Stimulated activated CD4-positive, alpha-beta T cell treated with anti-CD3 and anti-CD28 coated beads, TNF-alpha, amount 100 ng/mL, for 48 hours (primary cell): ENCODE measurements around the gene CTNNA1.
"Not testable (repeated sequence)": the region's sequence is repeated elsewhere in the genome, so short reads cannot be mapped to it uniquely, and the experiment has no call there.

Experiments
- DNase-seq, 3 donors: peaks; one replicate each; pipeline ENCODE4 v3.0.0-alpha.2; 2020; ENCODE audit warnings: low read depth in 3 of 3

CTNNA1 gene

DNA sequence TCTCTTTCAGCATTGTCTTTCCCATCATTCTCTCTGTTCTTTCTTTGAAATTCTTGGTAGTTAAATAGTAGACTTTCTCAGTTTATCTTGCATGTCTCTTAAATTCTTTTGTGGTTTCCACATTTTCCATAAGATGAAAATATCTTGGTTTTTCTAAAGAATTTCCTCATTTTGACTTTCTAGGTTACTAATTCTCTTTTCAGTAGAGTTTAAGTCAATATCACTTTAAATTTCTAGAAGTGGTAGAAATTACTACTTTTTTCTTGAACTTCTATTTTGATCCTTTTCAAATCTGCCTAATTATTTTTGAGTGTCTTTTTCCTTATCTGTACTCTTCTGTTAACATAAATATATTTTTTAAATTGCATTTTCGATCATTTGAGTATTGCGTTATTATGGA is 145.5 kb downstream of the CTNNA1 start:
- DNase-seq = no peak

DNA sequence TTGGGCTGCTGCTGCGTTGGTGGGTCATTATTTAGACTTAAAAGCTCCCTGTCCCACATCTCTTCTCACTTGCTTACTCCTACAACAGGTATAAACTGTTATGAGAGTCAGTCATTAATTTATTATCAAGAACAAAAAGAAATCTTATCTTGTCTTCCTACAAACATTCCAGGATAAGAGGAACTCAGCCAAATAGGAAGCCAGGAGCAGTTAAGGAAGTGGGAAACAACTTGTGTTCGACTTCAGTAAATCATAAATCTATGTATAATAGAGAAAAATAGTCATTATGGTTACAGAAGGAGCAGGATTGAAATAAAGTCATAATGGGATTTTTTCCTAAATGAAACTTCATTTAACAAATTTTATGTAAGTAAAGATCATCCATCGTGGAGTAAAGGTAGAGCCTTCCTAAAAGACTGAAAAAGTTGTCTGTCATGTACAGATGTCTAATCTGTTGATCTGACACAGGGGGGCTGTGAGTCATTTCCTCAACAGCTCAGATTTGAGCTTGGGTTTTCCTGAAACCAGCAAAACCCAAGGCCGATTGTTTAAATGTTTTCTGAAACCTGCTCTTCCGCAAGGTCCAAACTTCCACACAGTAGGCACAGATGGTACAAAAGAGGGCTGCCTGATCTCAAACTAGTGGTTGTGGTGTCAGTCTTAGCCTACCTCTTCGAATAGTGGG is 147.2 kb downstream of the CTNNA1 start:
- DNase-seq = peak in 1 of 3 donors; percentile 5

DNA sequence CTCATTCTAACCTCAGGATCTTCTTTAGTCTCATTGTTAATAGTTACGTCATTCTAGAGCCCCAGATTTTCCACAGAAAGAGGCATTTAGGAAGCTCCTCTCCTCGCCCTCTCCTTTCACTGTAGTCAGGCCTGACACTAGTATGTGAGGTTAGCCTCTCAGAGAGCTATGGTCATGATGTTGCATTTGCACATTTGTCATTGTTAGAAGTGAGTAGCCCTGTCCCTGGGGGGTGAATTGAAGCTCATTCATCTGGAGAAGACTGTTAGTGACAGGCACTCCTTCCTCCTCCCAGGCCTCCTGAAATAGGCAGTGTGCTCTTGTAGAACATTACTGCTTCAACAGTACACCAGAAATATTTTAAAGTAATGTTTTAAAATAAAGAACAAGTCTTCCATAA is 148.5 kb downstream of the CTNNA1 start:
- no peak for DNase-seq

DNA sequence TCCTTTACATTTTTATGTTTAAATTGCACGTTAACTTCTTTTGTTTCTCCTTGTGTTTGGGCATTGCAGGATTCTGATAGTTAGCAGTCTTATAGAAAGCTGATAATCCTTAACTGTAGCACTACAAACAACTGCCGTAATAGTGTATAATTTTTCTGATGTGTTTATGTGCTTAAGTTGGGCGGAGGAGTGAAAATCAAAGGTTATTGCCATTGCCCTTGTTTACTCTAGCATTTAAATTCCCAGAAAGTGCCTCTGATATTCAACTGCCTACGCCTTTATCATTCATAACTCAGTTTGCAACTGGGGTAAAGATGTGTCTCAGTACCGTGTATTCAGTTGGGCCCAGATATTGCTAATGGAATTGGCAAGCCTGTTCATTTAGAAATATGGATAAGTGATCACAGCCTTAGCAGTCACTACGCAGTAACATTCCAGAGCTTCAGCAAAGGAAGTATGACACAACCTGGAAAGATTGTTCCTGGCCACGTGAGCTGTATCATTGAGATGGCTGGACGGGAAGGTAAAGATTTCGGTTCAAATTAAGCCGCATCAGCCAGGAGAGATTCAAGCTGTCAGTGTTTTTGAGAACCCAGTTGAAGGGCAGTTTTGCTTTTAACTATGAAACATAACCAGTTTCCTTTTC is 150.0 kb downstream of the CTNNA1 start:
- DNase-seq = no peak

DNA sequence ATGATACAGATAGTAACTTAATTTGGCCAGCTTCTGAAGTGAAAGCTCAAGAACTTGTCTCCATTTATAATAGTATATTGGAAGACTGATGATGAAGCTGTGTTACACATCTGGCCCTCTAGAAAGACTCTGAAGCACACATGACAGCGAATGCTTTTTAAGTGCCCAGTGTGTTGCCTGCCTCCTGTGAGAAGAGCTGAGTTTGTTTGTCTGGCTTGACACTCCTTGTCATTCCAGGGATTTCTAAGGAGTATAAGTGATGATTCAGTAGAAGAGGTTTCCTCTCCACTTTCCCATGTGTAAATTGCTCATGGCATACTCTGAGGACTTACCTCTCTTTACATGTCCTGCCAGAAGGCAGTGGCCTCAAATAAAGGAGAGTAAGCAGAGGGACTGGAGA is 152.3 kb downstream of the CTNNA1 start:
- DNase-seq = no peak

DNA sequence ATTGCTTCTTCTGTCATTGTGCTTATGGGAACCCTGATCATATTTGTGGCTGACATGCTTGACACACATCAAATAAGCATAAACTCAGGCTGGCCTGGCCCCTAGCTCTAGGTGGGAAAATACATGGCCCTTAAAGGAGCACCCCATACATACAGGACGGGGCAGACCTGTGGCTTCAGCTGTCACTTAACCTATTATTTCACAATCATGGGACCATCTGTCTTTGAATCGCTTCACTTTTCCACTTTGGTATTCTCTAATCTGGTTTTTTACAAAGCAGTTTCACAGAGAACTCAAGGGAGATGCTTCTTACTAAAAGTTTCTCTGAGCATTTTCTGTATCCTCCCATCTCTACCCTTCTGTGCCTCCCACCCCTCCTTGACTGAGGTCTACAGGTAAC is 156.5 kb downstream of the CTNNA1 start:
- DNase-seq = no peak

DNA sequence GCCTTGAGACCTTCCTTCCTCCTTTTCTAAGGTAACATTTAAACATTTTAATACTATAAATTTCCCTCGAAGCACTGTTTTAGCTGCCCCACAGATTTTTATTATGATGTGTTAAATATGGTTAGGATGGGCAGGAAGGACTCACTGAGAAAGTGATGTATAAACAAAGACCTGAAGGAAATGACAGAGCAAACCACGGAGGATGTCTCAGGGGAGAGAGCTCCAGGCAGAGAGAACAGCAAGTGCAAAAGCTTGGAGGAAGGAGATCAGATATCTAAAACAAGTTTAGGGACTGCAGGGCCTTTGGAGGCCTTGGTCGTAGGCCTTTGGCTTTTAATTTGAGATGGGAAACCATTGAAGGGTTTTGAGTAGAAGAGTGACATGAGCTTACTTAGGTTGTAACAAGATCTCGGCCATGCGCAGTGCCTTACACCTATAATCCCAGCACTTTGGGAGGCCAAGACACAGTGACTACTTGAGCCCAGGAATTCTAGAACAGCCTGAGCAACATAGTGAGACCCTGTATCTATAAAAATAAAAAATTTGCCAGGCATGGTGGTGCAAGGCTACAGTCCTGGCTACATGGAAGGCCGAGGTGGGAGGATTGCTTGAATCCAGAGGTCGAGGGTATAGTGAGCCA is 157.4 kb downstream of the CTNNA1 start:
- DNase-seq = no peak

DNA sequence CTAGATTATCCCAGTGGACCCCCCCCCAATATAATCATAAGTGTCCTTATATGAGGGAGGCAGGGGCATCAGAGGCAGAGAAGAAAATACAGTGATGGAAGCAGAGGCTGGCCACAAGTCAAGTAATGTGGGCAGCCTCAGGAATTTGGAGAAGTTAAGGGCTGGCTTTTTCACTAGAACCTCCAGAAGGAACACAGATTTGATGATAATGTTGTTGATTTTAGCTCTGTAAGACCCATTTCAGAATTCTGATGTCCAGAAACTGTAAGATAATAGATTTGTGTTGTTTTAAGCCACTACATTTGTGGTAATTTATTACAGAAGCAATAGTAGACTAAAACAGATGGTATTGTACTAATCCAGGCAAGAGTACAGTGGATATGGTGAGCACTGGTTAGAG is 158.2 kb downstream of the CTNNA1 start:
- DNase-seq = no peak

DNA sequence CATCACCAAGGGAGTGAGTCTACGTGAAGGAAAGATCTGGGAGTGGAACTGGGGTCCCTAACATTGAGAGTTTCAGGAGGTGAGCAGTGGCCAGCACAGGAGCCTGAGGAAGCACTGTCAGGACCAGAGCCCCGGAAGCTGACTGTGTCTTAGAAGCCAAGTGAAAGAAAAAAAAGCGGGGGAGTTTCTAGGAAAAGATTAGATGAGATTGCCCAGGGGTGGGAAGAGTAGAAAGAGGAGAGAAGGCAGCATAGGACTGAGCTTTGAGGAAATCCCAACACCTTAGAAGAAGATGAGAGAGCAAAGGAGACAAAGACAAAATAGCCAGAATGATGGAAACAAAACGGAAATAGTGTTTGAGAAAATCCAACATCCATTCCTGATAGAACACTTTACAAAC is 158.9 kb downstream of the CTNNA1 start:
- no peak for DNase-seq

DNA sequence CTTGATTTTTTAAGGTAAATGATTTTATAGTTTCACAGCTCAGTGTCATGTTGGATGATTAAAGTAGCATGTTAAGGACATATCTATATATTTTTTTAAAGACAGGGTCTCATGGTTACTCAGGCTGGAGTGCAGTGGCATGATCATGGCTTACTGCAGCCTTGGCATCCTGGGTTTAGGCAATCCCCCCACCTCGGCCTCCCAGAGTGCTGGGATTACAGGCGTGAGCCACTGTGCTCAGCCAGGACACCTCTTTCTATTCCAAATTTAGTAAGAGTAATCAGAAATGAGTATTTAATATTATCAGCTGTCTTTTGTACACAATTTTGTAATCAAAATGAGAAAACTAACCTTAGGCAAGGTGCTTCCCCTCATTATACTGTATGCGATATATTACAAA is 160.5 kb downstream of the CTNNA1 start:
- DNase-seq = no peak

DNA sequence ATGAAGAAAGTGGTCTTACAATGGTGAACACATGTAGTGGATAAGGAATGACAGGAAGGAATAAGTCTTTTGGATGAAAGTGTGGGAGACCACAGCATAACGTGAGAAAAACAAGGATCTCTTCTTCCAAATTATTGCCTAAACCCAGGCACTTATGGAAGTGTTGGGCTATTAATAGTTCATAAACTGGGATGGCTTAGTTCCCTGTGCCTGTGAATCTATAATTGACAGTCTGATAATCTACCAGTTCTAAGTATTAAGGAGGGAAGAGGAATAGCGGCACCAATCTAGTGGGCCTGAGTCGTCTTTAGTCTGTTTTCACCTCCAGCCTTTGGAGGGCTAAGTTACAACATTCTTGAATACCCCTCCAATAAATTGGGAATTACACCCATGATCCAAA is 161.1 kb downstream of the CTNNA1 start:
- no peak for DNase-seq

DNA sequence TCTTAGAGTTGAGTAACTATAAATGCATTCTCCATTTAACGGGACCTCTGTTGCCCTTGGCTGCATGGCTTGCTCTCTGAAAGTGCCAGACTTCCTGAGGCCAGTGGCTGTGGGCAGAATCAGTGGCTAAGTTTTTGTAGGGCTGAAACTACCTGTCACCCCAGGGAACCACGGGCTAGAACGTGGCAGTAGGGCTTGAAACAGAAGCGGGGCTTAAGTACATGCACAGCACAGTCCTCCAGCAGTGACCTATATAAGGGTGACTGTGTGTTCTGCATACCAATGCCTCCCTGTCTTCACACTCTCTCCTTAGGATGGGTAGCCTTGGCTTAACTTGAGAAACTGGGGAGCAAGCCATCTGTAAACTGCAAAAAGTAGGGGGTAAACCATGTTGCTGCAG is 165.5 kb downstream of the CTNNA1 start:
- DNase-seq = no peak

DNA sequence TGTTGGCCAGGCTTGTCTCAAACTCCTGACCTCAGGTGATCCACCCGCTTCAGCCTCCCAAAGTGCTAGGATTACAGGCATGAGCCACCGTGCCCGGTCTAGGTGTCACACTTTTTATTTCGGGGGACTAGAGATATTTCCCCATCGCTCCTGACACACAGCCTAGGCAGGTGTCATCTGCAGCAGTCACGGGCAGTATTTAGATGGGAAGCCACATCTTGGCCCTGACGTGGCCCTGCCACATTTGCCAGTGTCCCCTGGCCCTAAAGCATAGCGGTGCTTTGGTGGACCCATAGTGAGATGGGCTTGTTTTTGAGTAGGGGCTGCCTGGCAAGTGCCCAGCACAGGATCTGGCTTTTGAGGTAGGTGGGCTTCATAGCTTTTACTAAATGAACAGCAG is 167.0 kb downstream of the CTNNA1 start:
- no peak for DNase-seq

DNA sequence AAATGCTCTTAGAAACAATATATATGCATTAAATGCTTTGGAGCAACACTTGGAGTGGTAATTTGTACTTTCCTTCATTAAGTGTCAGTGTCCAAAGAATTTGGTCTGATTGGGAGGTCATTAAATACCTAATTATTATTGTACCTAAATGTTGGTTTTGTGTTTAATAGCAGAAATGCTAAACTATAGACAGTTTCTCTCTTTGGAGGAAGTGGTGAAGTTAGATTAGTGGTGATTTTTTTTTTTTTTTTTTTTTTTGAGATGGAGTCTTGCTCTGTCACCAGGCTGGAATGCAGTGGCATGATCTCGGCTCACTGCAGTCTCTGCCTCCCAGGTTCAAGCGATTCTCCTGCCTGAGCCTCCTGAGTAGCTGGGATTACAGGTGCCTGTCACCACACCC is 168.1 kb downstream of the CTNNA1 start:
- DNase-seq = not testable (repeated sequence)

DNA sequence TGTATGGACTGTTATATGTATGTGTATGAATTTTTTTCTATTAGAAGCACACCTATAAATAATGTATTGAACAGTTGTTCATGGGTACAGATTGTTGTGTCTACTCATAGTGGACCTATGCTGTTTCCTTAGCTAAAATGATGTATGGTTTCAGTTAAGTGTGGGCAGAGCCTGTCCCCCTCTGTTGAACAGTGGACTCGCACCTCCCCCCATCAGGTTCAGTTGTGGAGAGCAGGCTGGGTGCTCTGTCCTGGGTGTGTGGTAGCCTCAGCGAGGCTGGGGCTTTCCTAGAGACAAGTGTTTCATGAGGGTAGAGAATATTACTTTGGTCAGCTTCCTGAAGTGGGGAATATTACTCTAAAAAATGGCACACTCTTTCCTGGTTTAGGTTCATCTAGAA is 169.3 kb downstream of the CTNNA1 start:
- DNase-seq = no peak

DNA sequence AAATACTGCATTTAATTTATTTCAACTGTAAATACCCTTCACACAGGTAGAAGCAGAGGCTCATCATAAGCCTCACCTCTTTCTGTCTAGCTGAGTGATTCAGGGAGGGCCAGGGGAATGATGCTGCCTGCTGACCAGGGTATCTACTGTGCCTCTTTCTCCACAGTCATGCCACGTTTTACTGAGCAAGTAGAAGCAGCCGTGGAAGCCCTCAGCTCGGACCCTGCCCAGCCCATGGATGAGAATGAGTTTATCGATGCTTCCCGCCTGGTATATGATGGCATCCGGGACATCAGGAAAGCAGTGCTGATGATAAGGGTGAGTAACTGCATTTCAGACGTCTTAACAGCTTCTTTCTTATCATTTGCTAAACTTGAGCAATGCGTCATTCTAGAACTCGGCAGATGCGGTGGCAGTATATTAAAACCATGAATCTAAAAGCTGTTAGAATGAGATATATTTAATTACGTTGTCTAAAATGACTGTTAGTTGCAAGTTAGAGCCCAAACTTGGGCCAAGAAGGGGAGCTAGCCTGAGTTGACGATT is 171.9 kb downstream of the CTNNA1 start:
- DNase-seq = no peak

DNA sequence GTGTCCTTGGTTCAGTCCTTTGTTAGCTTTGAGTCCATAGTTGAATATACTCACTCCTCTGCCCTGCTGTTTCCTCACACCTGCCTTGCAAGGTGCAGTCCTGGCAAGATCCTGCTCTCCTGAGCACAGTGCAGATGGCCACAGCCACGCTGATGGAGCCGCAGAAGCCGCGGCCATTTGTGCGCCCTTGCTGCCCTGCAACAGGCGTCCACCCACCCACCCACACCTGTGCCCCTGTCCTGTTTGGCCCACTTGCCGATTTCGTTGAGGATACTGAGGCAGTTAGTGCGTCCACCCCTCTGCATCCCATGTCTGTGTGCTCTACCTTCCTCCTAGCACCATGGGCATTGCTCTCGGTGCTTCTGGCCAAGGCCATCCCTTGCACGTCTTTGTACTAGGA is 173.0 kb downstream of the CTNNA1 start:
- DNase-seq = no peak

DNA sequence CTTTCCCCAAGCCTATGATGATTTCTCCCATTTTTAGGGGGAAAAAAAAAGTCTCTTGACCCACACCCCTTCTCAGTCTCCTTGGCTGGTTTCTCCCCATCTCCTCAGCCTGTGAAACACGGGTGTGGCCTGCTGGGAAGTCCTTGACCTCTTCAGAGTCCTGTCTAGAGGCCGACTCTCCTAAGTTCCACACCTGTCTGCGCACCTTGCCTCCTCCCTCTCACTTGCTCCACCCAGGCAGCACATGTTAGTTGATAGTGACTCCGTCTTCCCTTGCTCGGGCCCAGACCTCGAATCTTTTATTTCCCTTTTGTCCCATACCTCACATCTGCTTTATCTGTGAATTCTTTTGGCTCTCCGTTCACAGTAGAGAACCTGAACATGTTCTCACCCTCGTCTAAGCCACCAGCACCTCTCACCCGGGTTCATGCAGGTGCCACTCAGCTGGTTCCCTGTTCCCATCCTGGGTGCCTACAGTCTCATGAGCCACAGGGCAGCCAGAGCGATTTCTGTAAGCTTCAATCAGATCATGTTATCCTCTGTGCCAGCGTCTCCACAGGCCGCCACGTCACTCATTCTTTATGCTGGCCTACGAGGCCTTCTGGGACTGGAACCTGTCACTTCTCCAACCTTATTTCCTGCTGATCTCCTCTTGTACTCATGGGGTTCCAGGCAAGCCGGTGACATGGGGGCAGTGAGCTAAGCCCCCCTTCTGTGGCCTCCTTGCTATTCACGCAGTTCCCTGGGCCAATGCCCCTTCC is 173.6 kb downstream of the CTNNA1 start:
- no peak for DNase-seq

DNA sequence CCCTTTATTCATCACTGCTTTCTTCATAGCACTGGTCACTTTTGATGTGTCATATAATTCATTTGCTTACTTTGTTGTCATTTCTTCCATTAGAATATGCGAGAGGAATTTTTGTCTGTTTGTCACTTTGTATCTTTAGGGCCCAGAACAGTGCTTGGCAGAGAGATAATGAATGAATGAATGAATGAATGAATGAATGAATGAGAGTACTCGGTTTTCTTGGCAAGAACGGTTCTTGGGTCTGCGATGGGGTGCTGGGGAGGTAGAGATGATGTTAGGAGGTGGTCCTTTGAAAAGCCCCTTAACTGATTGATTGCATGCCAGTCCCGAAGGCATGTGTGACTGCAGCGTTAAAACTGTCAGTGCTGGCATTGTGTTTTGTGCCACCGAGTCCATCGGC is 174.3 kb downstream of the CTNNA1 start:
- DNase-seq = no peak

DNA sequence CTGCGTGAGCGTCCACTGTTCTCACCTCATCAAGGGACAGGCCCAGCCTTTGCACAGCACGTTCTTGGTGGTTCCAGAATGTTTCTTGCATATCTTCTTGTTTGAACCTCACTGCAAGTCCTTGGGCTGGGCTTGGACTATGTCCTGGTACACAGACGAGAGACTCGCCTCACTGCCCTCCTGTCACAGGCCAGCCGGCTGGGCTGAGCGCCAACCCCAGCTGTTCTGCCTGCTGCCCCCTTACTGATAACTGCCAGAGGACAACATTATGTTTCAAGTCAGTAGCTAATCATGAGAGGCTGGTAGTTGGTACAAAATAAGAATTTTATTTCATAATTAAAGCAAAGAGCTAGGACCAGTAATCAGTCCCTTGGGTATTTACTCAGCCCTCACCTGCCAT is 174.8 kb downstream of the CTNNA1 start:
- no peak for DNase-seq

DNA sequence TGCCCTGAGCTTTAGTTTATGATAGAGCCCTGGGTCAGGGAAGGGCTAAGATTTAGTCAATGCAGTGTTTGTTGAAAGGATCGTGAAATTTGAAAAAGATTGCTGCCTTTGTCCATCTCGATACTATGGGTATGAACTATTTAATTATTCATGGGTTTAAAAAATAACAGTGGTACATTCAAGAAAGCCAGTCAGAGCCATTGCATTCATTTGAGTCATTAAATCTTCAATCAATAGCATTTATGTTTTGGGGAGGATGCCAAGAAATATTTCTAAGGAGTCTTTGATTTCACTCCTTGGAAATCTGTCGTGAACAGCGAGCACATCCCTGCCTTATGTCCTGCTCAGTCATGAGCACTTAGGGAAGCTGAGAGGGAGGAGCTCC is 176.3 kb downstream of the CTNNA1 start:
- DNase-seq = no peak

DNA sequence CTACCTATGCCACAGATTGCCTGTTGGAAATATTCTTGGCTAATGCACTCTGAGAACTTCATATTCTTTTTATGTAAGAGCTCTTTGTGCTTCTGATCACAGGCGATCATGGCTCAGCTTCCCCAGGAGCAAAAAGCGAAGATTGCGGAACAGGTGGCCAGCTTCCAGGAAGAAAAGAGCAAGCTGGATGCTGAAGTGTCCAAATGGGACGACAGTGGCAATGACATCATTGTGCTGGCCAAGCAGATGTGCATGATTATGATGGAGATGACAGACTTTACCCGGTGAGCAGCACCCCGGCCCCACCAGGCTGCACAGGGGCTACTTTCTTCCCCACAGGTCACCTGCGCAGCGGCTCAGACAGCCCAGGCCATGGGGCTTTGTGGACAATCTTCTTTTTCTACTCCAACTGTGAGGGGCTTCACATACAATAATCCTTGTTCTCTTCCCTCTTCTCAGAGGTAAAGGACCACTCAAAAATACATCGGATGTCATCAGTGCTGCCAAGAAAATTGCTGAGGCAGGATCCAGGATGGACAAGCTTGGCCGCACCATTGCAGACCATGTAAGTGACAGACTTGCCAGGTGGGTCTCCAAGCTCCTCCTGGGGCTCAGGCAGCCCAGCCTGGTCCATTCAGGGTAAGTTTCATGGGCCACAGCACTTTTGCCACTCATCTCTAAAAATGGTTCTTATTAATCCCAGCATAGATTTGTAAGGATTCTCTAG is 177.3 kb downstream of the CTNNA1 start:
- no peak for DNase-seq
